K562 (cell line): ENCODE data around the gene CPVL. TPM values are rescaled to one million over a fixed set of nuclear protein-coding genes. Genes with fewer than 3 reads are reported as not detected.

Experiments used
- ATAC-seq: fragments of 200-7000 bp; cut with Tn5 transposase; 3 replicates; pipeline ENCODE4 v1.9.1; 2020; ENCODE audit warnings: moderate library complexity
- BruUV-seq: library from RNA; stranded (reverse); fragments of 400-500 nt; replicated peaks from 2 replicates; lab custom pipeline; 2021; lab: Mats Ljungman, UMichigan
- CTCF ChIA-PET: fragments of 300-600 bp; formaldehyde crosslinking; extraction: SDS; loops from one replicate; lab custom pipeline; 2021; ENCODE audit warnings: low intra/inter-chr PET ratio; lab: Yijun Ruan, JAX
- POLR2A ChIA-PET: fragments of 300-600, 350-650 bp; sonication (Branson Sonifier 250); formaldehyde crosslinking; extraction: SDS; loops from one replicate; lab custom pipeline; 2021; ENCODE audit warnings: antibody characterized with exemption, inconsistent platforms; lab: Yijun Ruan, JAX
- DNase-seq, 4 experiments: peaks; one replicate each; pipeline versions ENCODE4 v3.0.0 to v3.0.0-alpha.2; 2011 to 2018; ENCODE audit warnings: low spot score in 3 of 4, mixed read lengths in 3 of 4; ENCODE audit errors: extremely low read depth in 1 of 4
- FAIRE-seq: peaks from 2 replicates; lab custom pipeline; 2011; peaks lifted over from hg19 to GRCh38; lab: Jason Lieb, UNC
- H2AFZ ChIP-seq: 2 replicates; pipeline ENCODE4 v1.6.0; 2011; ENCODE audit warnings: low read depth, low read length, control low read depth, inconsistent platforms
- H3K27ac ChIP-seq: fragments of 200-600 bp; 3 replicates; pipeline ENCODE4 v1.8.0; 2011; ENCODE audit warnings: low read depth, mild to moderate bottlenecking, control low read depth, inconsistent platforms, low read length, moderate library complexity, mixed read lengths; ENCODE audit errors: extremely low read depth
- H3K27me3 ChIP-seq, 2 experiments: fragments of 300-600 bp in 1 of 2; 2 replicates in 1 of 2; 3 replicates in 1 of 2; pipeline versions ENCODE4 v1.6.0 to v1.8.0; 2011; ENCODE audit warnings: inconsistent platforms in 2 of 2, low read length in 2 of 2, mild to moderate bottlenecking in 1 of 2, mixed read lengths in 1 of 2, moderate library complexity in 1 of 2; ENCODE audit not compliant: control insufficient read depth in 2 of 2, insufficient read depth in 2 of 2
- H3K36me3 ChIP-seq: fragments of 300-600 bp; 3 replicates; pipeline ENCODE4 v1.8.0; 2011; ENCODE audit warnings: mild to moderate bottlenecking, low read length, inconsistent platforms; ENCODE audit not compliant: control insufficient read depth, insufficient read depth
- H3K4me1 ChIP-seq, 2 experiments: fragments of 200-600 bp in 1 of 2; replicated peaks in 1 of 2; 2 replicates in 1 of 2; 3 replicates in 1 of 2; pipeline versions ENCODE4 v1.5.1 to v1.8.0; 2011; ENCODE audit warnings: inconsistent platforms in 2 of 2, low read length in 2 of 2, mild to moderate bottlenecking in 1 of 2, mixed read lengths in 1 of 2, moderate library complexity in 1 of 2; ENCODE audit not compliant: control insufficient read depth in 2 of 2, insufficient read depth in 2 of 2
- H3K4me2 ChIP-seq: 2 replicates; pipeline ENCODE4 v1.6.1; 2011; ENCODE audit warnings: low read length, control low read depth, inconsistent platforms, mixed read lengths; ENCODE audit not compliant: insufficient read depth
- H3K4me3 ChIP-seq: fragments of 200-600 bp; sonication (generic), shearing (Covaris generic); 2 replicates; pipeline ENCODE4 v1.5.1; 2016; ENCODE audit warnings: control low read depth, inconsistent platforms
- H3K79me2 ChIP-seq: fragments of 200-600 bp; 3 replicates; pipeline ENCODE4 v1.8.0; 2011; ENCODE audit warnings: low read length, inconsistent platforms; ENCODE audit not compliant: control insufficient read depth, insufficient read depth
- H3K9ac ChIP-seq, 2 experiments: 2 replicates each; pipeline versions ENCODE4 v1.6.0 to v1.6.1; 2011; ENCODE audit warnings: low read depth in 2 of 2, low read length in 2 of 2, control low read depth in 1 of 2, inconsistent platforms in 1 of 2, mild to moderate bottlenecking in 1 of 2, mixed read lengths in 1 of 2; ENCODE audit not compliant: insufficient read depth in 1 of 2
- H3K9me1 ChIP-seq: one replicate; pipeline ENCODE4 v1.6.0; 2011; ENCODE audit warnings: inconsistent platforms, mild to moderate bottlenecking, low read length, moderate library complexity; ENCODE audit not compliant: control insufficient read depth, insufficient read depth
- H3K9me3 ChIP-seq: replicated peaks from 2 replicates; pipeline ENCODE4 v1.5.1; 2011; ENCODE audit warnings: low read depth, low read length, inconsistent platforms; ENCODE audit not compliant: control insufficient read depth, insufficient read depth
- H4K20me1 ChIP-seq: replicated peaks from 2 replicates; pipeline ENCODE4 v1.6.1; 2011; ENCODE audit warnings: low read length, inconsistent platforms, mixed read lengths; ENCODE audit not compliant: control insufficient read depth, insufficient read depth
- E2F8 ChIP-seq: fragments of 450-650 bp; IDR thresholded peaks from 2 replicates; pipeline ENCODE4 v1.7.1; 2018; ENCODE audit warnings: mild to moderate bottlenecking, low read depth; ENCODE audit not compliant: partially characterized antibody
- HDAC8 ChIP-seq: fragments of 450-650 bp; IDR thresholded peaks from 2 replicates; pipeline ENCODE4 v1.6.1; 2016; ENCODE audit warnings: mild to moderate bottlenecking, missing genetic modification characterization, moderate library complexity, missing compliant biosample characterization
- LEF1 ChIP-seq: fragments of 450-650 bp; IDR thresholded peaks from 2 replicates; pipeline ENCODE4 v1.6.1; 2016; ENCODE audit warnings: mild to moderate bottlenecking
- NONO ChIP-seq, 2 experiments: fragments of 200-400 bp in 1 of 2; fragments of 450-650 bp in 1 of 2; formaldehyde crosslinking in 1 of 2; IDR thresholded peaks; 2 replicates each; pipeline ENCODE4 v1.6.1; 2017; ENCODE audit warnings: low read depth in 2 of 2, mild to moderate bottlenecking in 2 of 2, moderate library complexity in 2 of 2, low read length in 1 of 2
- PURB ChIP-seq: sonication (generic); formaldehyde crosslinking; IDR thresholded peaks from 2 replicates; pipeline ENCODE4 v1.9.0; 2021; ENCODE audit warnings: low read depth, mild to moderate bottlenecking, missing genetic modification reagents
- RBFOX2 ChIP-seq: fragments of 200-400 bp; formaldehyde crosslinking; IDR thresholded peaks from 2 replicates; pipeline ENCODE4 v1.6.1; 2017; ENCODE audit warnings: low read depth, mild to moderate bottlenecking, low read length, moderate library complexity
- WHSC1 ChIP-seq: IDR thresholded peaks from one replicate; pipeline ENCODE4 v1.6.1; 2012; ENCODE audit warnings: low read length, control low read depth, inconsistent platforms
- ZC3H11A ChIP-seq: IDR thresholded peaks from 2 replicates; pipeline ENCODE4 v1.6.1; 2012; ENCODE audit warnings: low read depth, low read length, improper control_type of control experiment
- ZNF668 ChIP-seq: fragments of 250-450 bp; sonication (Bioruptor Pico); IDR thresholded peaks from 2 replicates; pipeline ENCODE4 v1.8.0; 2022; ENCODE audit warnings: mild to moderate bottlenecking, inconsistent platforms
- ZNF830 ChIP-seq: fragments of 250-450 bp; sonication (Bioruptor Pico); IDR thresholded peaks from 2 replicates; pipeline ENCODE4 v1.5.0; 2021; ENCODE audit warnings: mild to moderate bottlenecking
- WGBS: fragments of 100-300 bp; shearing (Covaris generic); methylation state at CpG from one replicate; pipeline ENCODE4 v1.1.6; 2016; ENCODE audit warnings: low coverage, mixed read lengths; ENCODE audit not compliant: insufficient coverage; ENCODE audit errors: missing lambda C conversion rate; 5-methylcytosine and 5-hydroxymethylcytosine counted together
- in situ Hi-C: fragments of 300-500 bp; cut with MboI; formaldehyde crosslinking; loops from 4 replicates; pipeline ENCODE4 v1.15.0; 2018; ENCODE audit warnings: inconsistent platforms, mixed read lengths
- intact Hi-C: fragments of 100-400 bp; cut with micrococcal nuclease; formaldehyde crosslinking; loops from 2 replicates; pipeline ENCODE4 v1.14.2; 2022
- polyA plus RNA-seq, 8 experiments: library from polyadenylated mRNA; depleted of rRNA in 4 of 8; stranded (reverse) in 5 of 8; unstranded in 3 of 8; fragments of >200 nt; fragmentation: Nextera tagmentation in 2 of 8; fragmentation: Illumina TruSeq in 1 of 8; extraction: Ambion mirVana in 2 of 8; extraction: Trizol in 1 of 8; gene quantifications; 2 replicates each; pipeline versions ENCODE4 v1.2.1 to v1.2.3, GENCODE V29; 2011 to 2014; ENCODE audit warnings: inconsistent platforms in 1 of 8, missing spikeins in 1 of 8
- total RNA-seq, 7 experiments: library from RNA; depleted of rRNA in 6 of 7; stranded (reverse); fragments of >200 nt in 6 of 7; fragmentation: Illumina TruSeq in 2 of 7; extraction: Trizol in 2 of 7; gene quantifications; 2 replicates each; pipeline versions ENCODE4 v1.2.1 to v1.2.3, GENCODE V29; 2011 to 2021; ENCODE audit warnings: low replicate concordance in 1 of 7
- TF ChIP-seq, protein P1 (sequence below): fragments of 250-450 bp; sonication (Bioruptor Pico); IDR thresholded peaks from 2 replicates; pipeline ENCODE4 v1.8.0; 2021; ENCODE audit warnings: moderate library complexity, mild to moderate bottlenecking, inconsistent platforms

Gene CPVL
- total and polyA plus RNA-seq, 9 of the 15 experiments (the other 6 are each of a cell fraction or from before 2014, with no cell fraction given), result 0.89 to 2.4 (median 1.5) TPM

- H4K20me1 ChIP-seq, result no peaks in the 10 kb centered on the region
- TF ChIP-seq ZC3H11A, result no peak
- TF ChIP-seq, protein P1, sequence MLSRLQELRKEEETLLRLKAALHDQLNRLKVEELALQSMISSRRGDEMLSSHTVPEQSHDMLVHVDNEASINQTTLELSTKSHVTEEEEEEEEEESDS, result no peak
- no peak for TF ChIP-seq WHSC1
- TF ChIP-seq NONO (IDR thresholded peaks at IDR 0.05; ENCODE audit: low read depth in 2 of 2, low read length in 1 of 2), result no peak
- no peak for TF ChIP-seq PURB (CRISPR knock-in tag)
- TF ChIP-seq ZNF668 (CRISPR knock-in tag), result no peak
- POLR2A ChIA-PET, result no interaction called here
- no TSS peak for BruUV-seq
- H3K27ac ChIP-seq, result no peak overlapping the region
- H3K4me3 ChIP-seq, result no peak overlapping the region
- no peaks in the 10 kb centered on the region for H3K9me1 ChIP-seq
- H3K9ac ChIP-seq, result no peak overlapping the region
- H3K79me2 ChIP-seq, result no peaks in the 10 kb centered on the region
- 1% methylated on average over 5 of the region's 5 CpGs for WGBS
- no peaks in the 10 kb centered on the region for H3K4me1 ChIP-seq
- H2AFZ ChIP-seq, result no peak overlapping the region
- no peaks in the 10 kb centered on the region for H3K9me3 ChIP-seq
- CTCF ChIA-PET, result no interaction called here
- no peaks in the 10 kb centered on the region for H3K36me3 ChIP-seq
- DNase-seq (no peak), ATAC-seq (no peak), FAIRE-seq (no peak)
- H3K27me3 ChIP-seq, result no peaks in the 10 kb centered on the region
- no peak overlapping the region for H3K4me2 ChIP-seq
- in situ Hi-C loops, result no loop called here
- intact Hi-C loops, result no loop called here
Measured at GRCh38 chr7:29044554-29044953, 101.8 kb downstream of the CPVL start.

DNA sequence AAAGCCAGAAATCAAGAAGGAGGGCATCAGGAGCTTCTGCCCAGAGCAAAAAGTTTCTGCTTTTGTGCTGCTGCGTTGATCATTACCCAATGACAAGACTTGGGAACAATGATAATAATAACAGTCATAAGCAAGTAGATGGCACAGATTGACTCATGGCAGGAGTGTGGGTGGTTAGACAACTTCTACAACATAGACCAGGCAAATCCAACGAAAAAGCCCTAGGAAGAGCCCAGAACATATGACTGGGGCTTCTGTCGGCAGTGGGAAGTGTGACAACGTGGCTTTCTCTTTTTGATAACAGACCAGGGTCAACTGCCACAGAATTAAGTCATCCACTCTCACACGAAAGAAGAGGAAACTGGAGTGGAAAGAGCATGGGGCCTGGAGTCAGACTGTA lies 102.8 kb downstream of the CPVL start:
- ATAC-seq (no peak), DNase-seq (no peak), FAIRE-seq (no peak)
- no peak overlapping the region for H3K4me3 ChIP-seq
- no peaks in the 10 kb centered on the region for H3K4me1 ChIP-seq
- 0% methylated on average over 5 of the region's 5 CpGs for WGBS
- H3K27me3 ChIP-seq, result no peaks in the 10 kb centered on the region
- H3K4me2 ChIP-seq, result no peak overlapping the region
- POLR2A ChIA-PET, result no interaction called here
- H3K9me1 ChIP-seq, result no peaks in the 10 kb centered on the region
- no peak overlapping the region for H3K9ac ChIP-seq
- H3K36me3 ChIP-seq, result no peaks in the 10 kb centered on the region
- in situ Hi-C loops, result no loop called here
- H4K20me1 ChIP-seq, result no peaks in the 10 kb centered on the region
- H3K79me2 ChIP-seq, result no peaks in the 10 kb centered on the region
- intact Hi-C loops, result no loop called here
- no TSS peak for BruUV-seq
- CTCF ChIA-PET, result no interaction called here
- TF ChIP-seq ZNF830 (CRISPR knock-in tag) (no peak), RBFOX2 (no peak), HDAC8 (tag) (no peak), LEF1 (no peak), E2F8 (no peak)
- H3K27ac ChIP-seq, result no peak overlapping the region
- H3K9me3 ChIP-seq, result no peaks in the 10 kb centered on the region
- no peak overlapping the region for H2AFZ ChIP-seq
